Activated CD8-positive, alpha-beta memory T cell treated with anti-CD3 and anti-CD28 coated beads for 1 hour (primary cell): Measurements from ENCODE around the gene XPNPEP2.

Experiments used
- DNase-seq, 2 donors: peaks; one replicate each; pipeline ENCODE4 v3.0.0-alpha.2; 2020; ENCODE audit warnings: low read depth in 1 of 2; ENCODE audit errors: extremely low read depth in 1 of 2

XPNPEP2 gene

GRCh38 chrX:129779086-129779672 lies 40.4 kb downstream of the XPNPEP2 start:
- DNase-seq = no peak

- peak in 1 of 2 donors; percentile 40 for DNase-seq
These were observed 41.0 kb downstream of the XPNPEP2 start, which contains the start of gene SASH3 for GRCh38 chrX:129779747-129780146. SASH3 (plus strand) TSS chrX:129779949; CDS start chrX:129780098, 149 bp downstream.

GRCh38 chrX:129780441-129781105 lies 41.8 kb downstream of the XPNPEP2 start:
- DNase-seq = no peak

- peak; percentile 41 to 57 for DNase-seq
These were observed 42.4 kb downstream of the XPNPEP2 start for GRCh38 chrX:129781134-129781672.

- DNase-seq = no peak
These were observed 43.1 kb downstream of the XPNPEP2 start for GRCh38 chrX:129781680-129782495.

GRCh38 chrX:129782706-129783105 lies 43.9 kb downstream of the XPNPEP2 start:
- no peak for DNase-seq

GRCh38 chrX:129783291-129783713 lies 44.5 kb downstream of the XPNPEP2 start:
- no peak for DNase-seq

GRCh38 chrX:129784371-129784770 lies 45.6 kb downstream of the XPNPEP2 start:
- DNase-seq = no peak

- no peak for DNase-seq
These were observed 46.6 kb downstream of the XPNPEP2 start for GRCh38 chrX:129785160-129785947.

GRCh38 chrX:129786210-129786651 lies 47.5 kb downstream of the XPNPEP2 start:
- no peak for DNase-seq

- no peak for DNase-seq
These were observed 48.7 kb downstream of the XPNPEP2 start for GRCh38 chrX:129787336-129788055.

- DNase-seq = no peak
These were observed 49.7 kb downstream of the XPNPEP2 start for GRCh38 chrX:129788527-129788926.

- no peak for DNase-seq
These were observed 51.4 kb downstream of the XPNPEP2 start for GRCh38 chrX:129790146-129790545.

GRCh38 chrX:129790808-129791207 lies 52.0 kb downstream of the XPNPEP2 start:
- DNase-seq = no peak

- no peak for DNase-seq
These were observed 52.6 kb downstream of the XPNPEP2 start for GRCh38 chrX:129791336-129791735.

GRCh38 chrX:129791961-129792570 lies 53.3 kb downstream of the XPNPEP2 start:
- no peak for DNase-seq

- no peak for DNase-seq
These were observed 54.0 kb downstream of the XPNPEP2 start for GRCh38 chrX:129792586-129793291.

- no peak for DNase-seq
These were observed 54.9 kb downstream of the XPNPEP2 start for GRCh38 chrX:129793604-129794191.
